SK-N-MC (cell line): ENCODE data around the gene SNX14.

Experiments used
- EZH2 ChIP-seq: fragments of 200-600 bp; sonication (generic); IDR thresholded peaks from one replicate; pipeline ENCODE4 v1.6.1; 2017; ENCODE audit warnings: antibody characterized with exemption
- FOXP2 ChIP-seq: optimal IDR thresholded peaks from 2 replicates; pipeline ENCODE3; 2011; ENCODE audit warnings: mild to moderate bottlenecking, moderate library complexity; ENCODE audit not compliant: insufficient read depth; ENCODE audit errors: extremely low read length, control extremely low read depth
- POLR2AphosphoS5 ChIP-seq: IDR thresholded peaks from 2 replicates; pipeline ENCODE4 v1.6.1; 2012; ENCODE audit warnings: mild to moderate bottlenecking, low read depth, low read length, borderline replicate concordance

DNA sequence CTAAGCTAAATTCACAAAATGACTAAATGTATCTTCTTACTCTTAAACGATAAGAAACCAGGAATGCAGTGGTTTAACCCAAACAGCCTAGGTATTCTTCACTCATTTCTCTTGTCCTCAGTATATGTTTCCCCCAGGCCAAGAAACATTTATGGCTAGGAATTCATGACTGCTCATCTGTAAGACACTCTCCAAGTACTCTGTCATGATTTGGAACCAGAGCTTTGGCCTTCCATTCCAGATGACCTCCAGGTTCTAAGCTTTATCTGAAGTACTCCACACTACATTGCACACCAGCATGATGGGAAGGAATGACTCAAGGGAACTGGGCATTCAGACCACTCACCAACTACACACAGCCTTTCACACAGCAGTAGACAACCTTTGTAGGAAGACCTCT is 114.5 kb downstream of the SNX14 start:
- TF ChIP-seq POLR2AphosphoS5 (no peak), EZH2 (no peak), FOXP2 (no peak)
